Activated effector memory CD4-positive, alpha-beta T cell treated with anti-CD3 and anti-CD28 coated beads, Interleukin-2, amount 50 U/mL, for 16 hours (primary cell): ENCODE data around the gene NEGR1.

ENCODE experiments used
- DNase-seq: peaks from one replicate; pipeline ENCODE4 v3.0.0-alpha.2; 2020

Gene NEGR1

GRCh38 chr1:72229893-72230292, 52.4 kb downstream of the NEGR1 start:
- no peak for DNase-seq

DNA sequence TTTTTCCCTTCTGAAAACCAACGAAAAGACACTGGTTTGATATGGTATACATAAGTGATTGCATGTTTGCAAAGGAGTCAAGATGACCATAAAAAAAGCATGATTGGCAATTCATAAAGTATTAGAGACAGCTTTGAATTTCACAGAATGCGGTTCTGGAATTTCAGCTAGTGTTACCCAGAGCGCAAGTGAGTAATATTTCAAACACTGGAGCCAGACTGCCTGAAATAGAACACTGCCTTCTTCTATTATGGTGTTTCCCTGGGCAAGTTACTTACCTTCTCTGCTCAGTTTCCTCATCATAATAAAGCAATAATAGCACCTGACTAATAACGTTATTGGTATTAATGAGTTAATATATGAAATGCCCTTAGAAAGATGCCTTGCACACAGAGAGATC, 54.7 kb downstream of the NEGR1 start:
- no peak for DNase-seq

DNA sequence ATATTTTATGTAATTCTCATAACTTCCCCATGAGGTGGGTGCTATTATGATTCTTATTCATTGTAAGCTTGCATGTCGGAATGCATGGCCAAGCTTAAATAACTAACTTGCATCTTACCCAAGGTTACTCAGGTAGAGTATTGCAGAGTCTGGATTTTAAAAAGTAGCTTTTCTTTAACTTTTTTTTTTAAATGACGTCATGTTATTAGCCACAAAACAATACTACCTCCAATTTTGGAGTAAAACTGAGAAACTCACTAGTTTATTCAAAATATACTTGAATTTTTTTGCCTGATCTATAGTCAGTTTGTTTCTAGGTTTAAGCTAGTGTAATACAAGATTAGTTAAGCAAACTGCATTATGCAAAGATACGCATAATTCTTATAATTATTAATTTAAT, 57.8 kb downstream of the NEGR1 start:
- no peak for DNase-seq

GRCh38 chr1:72221811-72222210, 60.5 kb downstream of the NEGR1 start:
- no peak for DNase-seq

DNA sequence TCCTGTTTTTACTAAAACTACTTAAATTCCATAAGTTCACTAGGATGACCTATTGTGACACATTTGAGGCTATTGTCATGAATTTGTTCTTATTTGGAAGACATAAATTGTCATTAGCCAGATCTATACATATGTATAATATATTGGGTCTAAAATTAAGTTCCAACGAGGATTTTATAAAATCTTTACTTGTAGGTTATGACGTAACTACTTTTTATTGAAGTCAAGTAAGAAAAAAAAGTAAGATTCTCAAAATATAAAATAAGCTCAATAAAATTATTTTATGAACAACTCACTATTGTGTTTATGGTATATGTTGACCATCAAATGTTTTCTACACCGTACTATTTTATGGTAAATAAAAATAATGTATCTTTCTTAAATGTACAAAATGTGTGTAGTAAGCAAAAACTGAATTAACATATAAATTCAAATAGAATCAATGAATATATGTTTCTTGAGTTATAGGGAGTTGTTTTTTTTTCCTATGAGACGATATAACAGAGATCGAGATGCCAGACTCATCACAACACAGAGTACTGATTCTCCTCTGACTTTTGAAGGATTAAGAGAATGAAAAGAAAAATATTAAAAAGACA, 64.1 kb downstream of the NEGR1 start:
- DNase-seq: no peak

DNA sequence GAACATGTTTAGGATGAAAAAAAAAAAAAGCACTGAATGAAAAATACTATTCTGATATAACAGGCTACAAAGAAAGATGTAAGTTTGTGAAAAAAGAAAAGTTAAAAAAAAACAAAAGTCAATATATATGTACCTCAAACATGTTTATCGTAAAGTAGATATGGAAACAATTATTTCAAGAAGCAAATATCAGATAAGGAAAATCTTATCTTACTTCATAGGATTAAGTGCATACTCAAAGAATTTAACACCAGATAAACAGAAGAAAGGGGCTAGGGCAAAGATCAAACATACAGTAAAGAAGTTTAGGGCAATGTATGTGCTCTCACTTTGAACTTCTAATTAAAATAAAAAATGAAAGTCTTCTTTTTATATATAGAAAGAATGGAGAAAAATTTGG, 75.3 kb downstream of the NEGR1 start:
- no peak for DNase-seq

DNA sequence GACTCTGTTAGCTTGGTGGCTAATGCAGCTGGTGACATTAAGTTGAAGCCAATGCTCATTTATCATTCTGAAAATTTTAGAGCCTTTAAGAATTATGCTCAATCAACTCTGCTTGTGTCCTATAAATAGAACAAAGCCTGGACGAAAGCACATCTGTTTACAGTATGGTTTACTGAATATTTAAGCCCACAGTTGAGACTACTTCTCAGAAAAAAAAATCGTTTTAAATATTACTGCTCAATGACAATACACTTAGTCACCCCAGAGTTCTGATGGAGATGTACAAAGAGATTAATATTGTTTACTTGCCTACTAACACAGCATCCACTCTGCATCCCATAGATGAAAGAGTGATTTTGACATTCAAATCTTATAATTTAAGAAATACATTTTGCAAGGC, 79.6 kb downstream of the NEGR1 start:
- no peak for DNase-seq

DNA sequence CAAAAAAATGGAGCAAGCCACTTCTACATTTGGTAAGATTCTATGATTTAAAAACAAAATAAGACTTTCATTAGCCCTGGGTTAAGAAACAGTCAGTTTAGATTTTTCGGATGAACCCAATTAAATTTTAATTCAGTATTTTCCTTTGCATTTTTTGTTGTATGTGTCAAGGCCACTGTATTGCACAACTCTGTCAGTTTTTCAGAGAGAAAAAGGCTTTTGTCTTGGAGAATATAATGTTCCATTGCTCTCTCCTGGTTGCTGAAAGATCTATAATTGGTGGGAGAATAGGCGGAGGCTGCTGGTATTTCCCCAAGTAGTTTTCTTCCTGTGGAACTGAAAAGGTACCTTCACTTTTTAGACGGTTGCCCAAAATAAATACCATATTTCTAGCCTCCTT, 84.6 kb downstream of the NEGR1 start:
- DNase-seq: no peak

DNA sequence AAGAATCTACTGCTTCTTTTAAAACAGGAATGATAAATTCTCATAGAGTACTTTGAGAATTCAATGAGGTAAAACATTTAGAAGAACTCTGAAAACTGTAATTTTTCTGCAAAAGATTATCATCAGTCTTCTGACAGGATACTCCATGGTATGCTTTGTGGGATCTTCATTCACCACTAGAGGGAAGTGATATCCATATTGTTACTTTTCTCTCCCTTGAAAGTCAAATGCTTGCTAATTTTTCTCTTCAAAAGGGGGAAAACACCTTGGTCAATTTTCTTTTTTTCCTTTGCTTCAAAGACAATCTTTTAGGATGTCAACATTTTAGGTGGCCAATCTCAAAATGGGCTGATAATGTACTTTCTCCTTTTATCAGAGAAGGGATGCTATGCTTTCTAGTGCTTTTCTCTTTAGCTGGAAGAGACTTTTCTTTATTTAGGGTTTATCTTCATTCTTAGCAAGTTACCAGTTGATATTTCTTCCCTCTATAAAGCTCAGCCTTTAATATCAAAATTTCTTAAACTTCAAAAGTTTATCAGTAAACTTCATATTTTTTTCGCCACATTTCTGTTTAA, 95.5 kb downstream of the NEGR1 start:
- no peak for DNase-seq

- DNase-seq: no peak
Observed at GRCh38 chr1:72184099-72184701, 98.1 kb downstream of the NEGR1 start.

DNA sequence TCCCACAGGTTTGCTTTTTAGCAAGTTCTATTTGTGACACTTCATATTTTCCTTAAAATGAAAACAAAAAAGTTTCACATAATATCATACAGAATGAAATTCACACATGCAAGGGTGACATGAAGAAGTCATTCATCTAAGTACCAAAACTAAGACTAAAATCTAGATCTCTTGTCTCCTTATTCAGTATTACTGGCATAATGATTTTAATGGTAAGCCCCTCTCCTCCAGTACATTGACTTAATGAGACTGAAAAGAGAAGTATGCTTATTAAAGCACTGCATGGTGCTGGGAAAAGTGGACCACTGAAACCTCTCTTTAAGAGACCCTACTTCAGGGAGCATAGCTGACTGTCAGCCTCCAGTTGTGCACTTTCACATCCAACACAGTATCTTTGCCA, 99.5 kb downstream of the NEGR1 start:
- no peak for DNase-seq

DNA sequence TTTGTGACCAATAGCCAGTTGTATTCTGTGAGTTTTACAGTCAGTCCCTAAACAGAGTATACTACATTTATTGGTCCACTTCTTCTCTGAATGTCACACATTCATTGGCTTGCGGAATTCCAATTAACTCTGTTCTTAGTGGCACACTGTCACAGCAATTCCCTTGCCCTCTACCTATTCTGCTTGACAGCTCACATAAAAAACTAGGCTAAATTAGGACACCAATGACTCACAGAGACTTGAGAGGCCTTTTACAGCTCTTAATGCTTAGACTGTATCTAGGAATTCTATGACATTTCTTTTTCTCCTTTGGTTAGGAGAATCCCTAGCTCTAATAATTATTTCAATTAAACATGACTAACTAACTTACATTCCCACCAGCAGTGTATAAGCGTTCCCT, 104.1 kb downstream of the NEGR1 start:
- no peak for DNase-seq

- DNase-seq: no peak
Observed at GRCh38 chr1:72177711-72178110, 104.6 kb downstream of the NEGR1 start.

DNA sequence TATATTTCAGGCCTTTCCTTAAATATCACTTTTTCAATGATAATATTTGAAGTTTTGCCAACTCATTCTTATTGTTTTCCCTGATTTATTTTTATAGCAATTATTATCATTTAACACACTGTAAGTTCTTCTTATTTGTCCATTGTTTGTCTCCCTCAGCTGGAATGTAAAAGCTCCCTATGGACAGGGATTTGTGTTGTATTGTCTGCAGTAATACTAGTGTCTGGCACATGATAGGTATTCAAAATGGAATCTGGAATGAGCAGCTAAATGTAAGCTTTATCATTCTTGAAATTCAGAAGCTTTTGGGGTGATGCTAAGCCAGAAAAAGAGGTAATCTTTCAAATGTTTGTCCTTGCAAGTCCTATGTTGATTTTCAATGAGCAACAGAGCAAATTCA, 112.1 kb downstream of the NEGR1 start:
- DNase-seq: no peak

- DNase-seq: no peak
Observed at GRCh38 chr1:72166426-72166825, 115.9 kb downstream of the NEGR1 start.

- no peak for DNase-seq
Observed at GRCh38 chr1:72150508-72150907, 131.8 kb downstream of the NEGR1 start.

- DNase-seq: no peak
Observed at GRCh38 chr1:72141875-72142274, 140.5 kb downstream of the NEGR1 start.

DNA sequence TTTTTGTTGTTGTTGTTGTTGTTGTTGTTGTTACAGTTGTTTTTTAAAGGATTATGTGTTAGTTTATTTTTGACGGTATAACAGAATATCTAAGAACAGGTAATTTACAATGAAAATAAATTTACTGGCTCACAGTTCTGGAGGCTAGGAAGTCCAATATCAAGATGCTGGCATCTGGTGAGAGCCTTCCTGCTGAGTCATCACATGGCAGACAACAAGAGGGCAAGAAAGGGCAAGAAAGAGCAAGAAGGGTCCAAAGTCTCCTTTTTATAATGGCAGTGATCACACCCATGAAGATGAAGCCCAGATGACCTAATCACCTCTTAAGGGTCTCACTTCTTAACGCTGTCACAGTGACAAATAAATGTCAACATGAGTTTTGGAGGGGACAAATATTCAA, 142.1 kb downstream of the NEGR1 start:
- no peak for DNase-seq

DNA sequence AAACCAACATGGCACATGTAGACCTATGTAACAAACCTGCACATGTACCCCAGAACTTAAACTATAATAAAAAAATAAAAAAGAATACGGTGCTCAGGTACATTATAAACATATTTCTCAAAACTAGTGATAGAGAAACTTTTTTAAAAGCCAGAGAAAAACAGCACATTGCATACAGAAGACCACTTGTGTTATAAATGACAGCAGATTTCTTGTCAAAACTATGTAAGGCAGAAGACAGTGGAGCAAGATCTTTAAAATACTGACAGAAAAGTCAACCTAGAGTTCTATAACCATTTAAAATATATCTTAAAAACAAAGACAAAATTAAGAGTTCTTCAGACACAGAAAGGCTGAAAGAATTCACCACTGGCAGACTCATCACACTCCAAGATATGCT, 144.7 kb downstream of the NEGR1 start:
- no peak for DNase-seq

DNA sequence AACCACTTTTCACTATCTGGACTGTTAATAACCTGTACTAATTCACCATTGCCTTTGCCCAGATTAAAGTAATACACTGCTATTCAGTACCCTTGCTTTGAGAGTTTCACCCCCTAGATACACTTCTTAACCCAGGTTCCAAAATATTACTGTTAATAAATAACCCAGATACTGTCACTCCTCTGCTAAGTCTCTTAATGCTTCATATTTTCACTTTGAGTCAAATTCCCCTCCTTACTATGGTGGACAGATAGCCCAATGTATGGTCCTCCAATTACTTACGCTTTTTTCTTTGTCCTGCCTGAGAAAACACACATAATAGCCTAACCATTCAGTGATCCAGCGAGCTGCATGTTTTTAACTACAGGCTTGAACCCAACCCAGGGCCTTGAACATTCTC, 152.5 kb downstream of the NEGR1 start:
- DNase-seq: no peak

GRCh38 chr1:72122099-72122880, 160.0 kb downstream of the NEGR1 start:
- no peak for DNase-seq

- no peak for DNase-seq
Observed at GRCh38 chr1:72119491-72119890, 162.8 kb downstream of the NEGR1 start.

DNA sequence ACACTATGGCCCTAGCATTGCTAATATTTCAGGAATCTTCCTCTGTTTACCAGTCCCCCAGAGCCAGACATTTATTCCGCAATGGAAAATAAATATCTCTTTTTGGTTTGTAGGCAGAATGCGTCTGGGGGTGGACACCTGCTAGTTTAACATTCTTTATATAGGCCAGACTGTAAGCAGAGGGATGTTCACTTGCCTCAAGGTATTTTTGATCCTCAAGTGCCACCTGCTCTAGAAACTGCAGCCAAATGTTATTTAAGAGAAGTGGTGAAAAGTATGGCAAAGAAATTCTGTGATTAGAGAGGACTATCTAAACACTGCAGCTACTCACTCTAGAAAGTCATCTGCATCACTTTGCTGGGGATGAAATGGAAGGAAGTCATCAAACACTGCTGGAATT, 164.7 kb downstream of the NEGR1 start:
- DNase-seq: no peak

GRCh38 chr1:72115290-72115689, 167.0 kb downstream of the NEGR1 start:
- no peak for DNase-seq
